ENCODE data around the gene GPX2. TPM values are rescaled to one million over a fixed set of nuclear protein-coding genes. Genes with fewer than 3 reads are reported as not detected.
"Not testable (repeated sequence)": the region's sequence is repeated elsewhere in the genome, so short reads cannot be mapped to it uniquely, and the experiment has no call there.

Gene GPX2
- total RNA-seq, 1 experiment from 2014 or later: not detected

DNA sequence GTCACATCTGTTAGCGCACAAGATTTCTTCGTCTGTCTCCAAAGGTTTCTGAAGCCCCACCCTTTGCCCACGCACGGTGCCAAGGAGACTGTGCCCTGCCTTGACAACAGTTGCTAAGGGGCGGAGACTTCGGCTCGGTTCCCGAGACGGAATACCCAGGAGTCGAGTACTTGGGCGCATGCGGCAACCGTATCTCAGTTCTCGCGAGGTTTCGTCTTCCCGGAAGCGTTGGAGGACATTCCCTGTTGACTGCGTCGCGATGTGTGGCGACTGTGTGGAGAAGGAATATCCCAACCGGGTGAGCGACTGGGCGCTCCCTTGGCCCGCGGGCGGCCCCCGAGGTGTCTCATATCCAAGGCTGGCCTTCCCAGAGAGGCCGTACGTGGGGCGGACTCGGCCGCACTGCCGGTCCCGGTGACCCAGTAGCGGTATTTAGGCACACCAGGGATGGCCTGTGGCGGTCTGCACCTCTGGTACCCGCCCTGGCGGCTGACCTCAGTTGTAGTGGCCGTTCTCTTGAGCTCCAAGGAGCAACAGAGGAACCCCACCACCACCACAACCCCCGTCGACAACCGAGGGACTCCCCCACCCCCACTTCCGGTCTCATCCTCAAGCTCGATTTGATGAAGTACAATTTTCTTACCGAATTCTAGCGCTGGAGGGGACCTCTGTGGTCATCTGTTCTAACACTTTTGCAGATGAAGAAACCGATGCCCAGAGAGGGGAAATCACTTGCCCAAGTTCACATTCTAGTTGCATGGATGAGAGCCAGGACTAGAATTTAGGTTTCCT is 28.1 kb downstream of the GPX2 start, which contains the start of gene CHURC1:
CHURC1 (plus strand) TSS at position 219 of the 792 bp plus-strand sequence; CDS start at position 260, 41 bp downstream.
- DNase-seq (ENCODE audit: low read depth): peak; percentile 100

DNA sequence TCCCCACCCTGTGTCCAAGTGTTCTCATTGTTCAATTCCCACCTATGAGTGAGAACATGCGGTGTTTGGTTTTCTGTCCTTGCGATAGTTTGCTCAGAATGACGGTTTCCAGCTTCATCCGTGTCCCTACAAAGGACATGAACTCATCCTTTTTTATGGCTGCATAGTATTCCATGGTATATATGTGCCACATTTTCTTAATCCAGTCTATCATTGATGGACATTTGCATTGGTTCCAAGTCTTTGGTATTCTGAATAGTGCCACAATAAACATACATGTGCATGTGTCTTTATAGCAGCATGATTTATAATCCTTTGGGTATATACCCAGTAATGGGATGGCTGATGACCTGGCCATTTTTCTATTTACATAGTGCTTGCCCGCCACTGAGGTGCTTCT is 29.1 kb downstream of the GPX2 start:
- DNase-seq (ENCODE audit: low read depth): not testable (repeated sequence)

DNA sequence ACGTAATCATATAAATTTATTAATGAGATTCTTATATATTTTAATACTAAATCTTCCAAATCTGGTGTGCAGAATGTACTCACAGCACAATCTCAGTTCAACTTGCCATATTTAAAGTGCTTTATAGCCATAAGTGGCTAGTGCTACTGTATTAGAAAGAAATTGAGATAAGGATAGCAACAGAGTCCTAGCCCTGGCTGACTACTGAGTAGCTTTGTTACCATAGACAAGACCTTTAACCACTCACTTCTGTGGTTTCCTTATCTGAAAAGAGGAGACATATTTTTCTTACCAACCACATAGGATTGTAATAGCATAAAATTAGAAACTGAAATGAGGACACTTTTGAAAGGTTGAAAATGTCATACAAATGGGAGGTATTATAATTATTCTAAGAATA is 30.3 kb downstream of the GPX2 start:
- DNase-seq (ENCODE audit: low read depth): peak; percentile 14

DNA sequence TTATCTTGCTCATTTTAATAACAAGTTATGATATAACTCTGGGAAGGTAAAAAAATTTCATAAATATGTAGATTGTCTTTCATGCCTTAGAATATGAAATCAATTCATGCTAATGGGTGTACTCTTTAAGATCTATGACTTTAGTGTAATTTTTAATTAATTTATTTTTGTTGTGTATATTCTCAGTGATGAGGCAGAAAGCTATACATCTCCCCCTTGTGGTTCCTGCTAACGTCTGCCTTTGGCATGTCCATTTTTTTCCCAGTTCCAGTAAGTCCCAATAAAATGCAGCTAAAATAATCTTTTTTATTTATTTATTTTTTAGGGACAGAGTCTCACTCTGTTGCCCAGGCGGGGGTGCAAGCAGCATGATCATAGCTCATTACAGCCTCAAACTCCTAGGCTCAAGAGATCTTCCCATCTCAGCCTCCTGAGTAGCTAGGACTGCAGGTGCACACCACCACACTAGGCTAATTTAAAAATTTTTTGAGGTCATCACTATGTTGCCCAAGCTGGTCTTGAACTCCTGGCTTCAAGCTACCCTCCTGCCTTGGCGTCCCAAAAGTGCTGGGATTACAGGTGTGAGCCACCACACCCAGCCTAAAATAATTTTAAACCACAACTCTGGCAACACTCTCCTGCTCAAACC is 31.6 kb downstream of the GPX2 start:
- DNase-seq (ENCODE audit: low read depth): peak; percentile 41

DNA sequence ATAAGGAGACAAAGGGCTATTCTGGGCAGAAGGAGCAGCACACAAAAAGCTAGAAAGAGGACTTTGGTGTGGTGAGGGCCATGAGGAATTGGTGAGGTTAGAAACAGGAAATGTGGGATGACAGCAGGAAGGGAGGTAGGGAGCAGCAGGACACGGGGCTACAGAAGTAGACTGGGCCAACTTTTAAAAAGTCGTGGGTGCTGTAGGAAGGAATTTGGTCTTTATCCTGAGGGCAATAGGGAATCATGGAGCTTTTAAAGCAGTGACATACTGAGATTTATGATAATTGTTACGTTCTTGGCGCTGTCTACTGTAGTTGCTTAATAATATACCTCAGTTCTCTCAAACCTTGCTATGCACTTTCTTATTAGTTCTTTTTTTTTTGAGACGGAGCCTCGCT is 36.5 kb downstream of the GPX2 start:
- no peak for DNase-seq (ENCODE audit: low read depth)

DNA sequence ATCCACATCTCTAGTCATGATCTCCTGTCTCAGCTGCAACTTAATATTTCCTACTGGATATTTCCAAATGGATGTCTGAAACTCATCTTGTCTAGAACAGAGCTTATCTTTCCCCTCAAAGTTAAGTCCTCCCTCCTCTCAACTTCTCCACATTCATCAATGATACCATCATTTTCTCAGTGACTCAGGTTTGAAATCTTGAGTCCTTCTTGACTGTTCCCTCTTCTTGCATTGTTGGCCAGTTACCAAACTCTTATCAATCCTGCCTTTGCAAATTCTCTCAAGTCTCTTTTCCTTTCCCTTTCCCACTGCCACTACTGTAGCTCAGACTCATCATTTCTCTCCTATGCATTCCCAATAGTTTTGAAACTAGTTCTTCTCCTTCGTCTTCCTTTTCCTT is 42.6 kb downstream of the GPX2 start:
- no peak for DNase-seq (ENCODE audit: low read depth)

DNA sequence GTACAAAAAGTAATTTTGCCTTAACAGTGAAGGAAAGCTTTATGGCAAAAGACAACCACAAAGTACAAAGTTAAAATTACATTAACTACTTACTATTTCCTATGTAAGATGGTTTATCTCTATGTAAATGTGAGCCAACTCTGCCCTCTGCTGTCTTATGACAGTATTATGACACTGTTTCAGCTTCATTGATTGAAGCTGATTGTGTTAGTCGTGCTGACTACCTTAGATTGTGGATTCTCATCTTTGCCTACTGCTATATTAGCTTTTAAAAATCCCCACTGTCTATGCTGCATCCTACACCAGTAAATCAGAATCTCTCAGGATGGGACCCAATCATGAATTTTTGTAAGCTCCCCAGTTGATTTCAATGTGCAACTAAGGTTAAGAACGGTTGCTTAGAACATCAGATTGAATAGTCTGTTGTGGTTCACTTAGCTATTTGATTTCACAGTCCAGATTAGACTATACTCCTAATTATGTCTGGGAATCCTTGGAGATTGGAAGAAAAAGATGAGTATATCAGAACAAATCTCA is 50.6 kb downstream of the GPX2 start:
- DNase-seq (ENCODE audit: low read depth): peak; percentile 65

DNA sequence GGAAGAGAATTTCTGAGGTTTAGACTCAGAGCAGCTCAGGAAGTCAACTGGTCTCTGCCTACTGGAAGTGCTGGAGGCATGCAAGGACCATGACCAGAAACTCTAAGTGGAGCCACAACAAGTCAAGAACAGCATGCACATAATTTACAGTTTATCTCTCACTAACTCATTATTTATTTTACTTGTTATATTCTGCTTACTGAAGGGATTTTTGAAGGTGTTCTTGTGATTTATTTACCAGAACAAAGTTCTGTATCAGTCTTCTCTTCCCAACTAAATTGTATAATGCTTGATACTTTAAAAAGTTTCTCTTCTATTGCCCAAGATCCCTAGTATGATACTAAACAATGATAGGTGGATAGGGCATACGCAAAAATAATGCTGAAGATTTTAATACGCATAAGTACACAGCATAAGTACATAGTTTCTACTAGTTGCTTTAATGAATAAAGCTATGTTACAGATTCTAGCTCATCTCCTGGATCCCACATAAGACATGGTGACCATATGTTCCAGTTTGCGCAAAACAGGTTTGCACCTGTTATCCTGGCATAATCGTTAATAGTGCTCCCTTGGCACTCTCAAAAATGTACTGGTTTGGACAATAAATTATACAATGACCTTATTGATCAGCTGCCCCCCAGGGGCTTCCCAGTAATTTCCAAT is 51.2 kb downstream of the GPX2 start:
- DNase-seq (ENCODE audit: low read depth): no peak

DNA sequence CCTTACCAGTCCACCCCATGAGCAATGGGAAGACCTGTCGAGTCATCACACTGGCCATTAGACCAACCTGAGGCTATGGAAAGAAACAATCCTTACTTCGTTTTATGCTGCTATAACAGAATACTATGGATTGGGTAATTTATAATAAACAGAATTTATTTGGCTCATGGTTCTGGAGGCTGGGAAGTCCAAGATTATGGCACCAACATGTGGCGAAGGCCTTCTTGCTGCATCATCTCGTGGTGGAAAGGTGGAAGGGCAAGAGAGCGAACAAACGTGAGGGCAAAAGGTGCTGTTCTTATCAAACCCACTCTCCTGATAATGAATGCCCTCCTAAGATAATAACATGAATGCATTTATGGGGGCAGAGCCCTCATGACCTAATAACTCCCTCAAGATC is 53.2 kb downstream of the GPX2 start:
- no peak for DNase-seq (ENCODE audit: low read depth)

Other genes starting within 250 kb of the GPX2 start
- gene PLEKHG3, start 238.3 kb downstream of the GPX2 start, total RNA-seq (2014; rRNA removed; shearing (Covaris generic)): 21.8 and 30.9 TPM in 2 replicates
- 1.3 and 2.2 TPM in 2 replicates for gene SPTB, start 62.8 kb downstream of the GPX2 start, total RNA-seq (2014; rRNA removed; shearing (Covaris generic))
- 82.5 and 130 TPM in 2 replicates for gene CHURC1, start 28.3 kb downstream of the GPX2 start, total RNA-seq (2014; rRNA removed; shearing (Covaris generic))
- gene RAB15, start 29.6 kb upstream of the GPX2 start, total RNA-seq (2014; rRNA removed; shearing (Covaris generic)): 9.9 and 13.8 TPM in 2 replicates
- 13.8 and 15.8 TPM in 2 replicates for gene FNTB, start 44.1 kb upstream of the GPX2 start, total RNA-seq (2014; rRNA removed; shearing (Covaris generic))
- 40.7 and 51.3 TPM in 2 replicates for gene MAX, start 159.8 kb upstream of the GPX2 start, total RNA-seq (2014; rRNA removed; shearing (Covaris generic))

Data from Daoy (cell line).